Testis (tissue), 3 donors: ENCODE data around the gene COL17A1. TPM values are rescaled to one million over a fixed set of nuclear protein-coding genes. Genes with fewer than 3 reads are reported as not detected.

Experiments
- DNase-seq: peaks from one replicate; pipeline ENCODE4 v3.0.0-alpha.2; 2019
- H3K27ac ChIP-seq, 2 donors: fragments of 200-600 bp; sonication (generic); one replicate each; pipeline ENCODE4 v1.5.1; 2019
- H3K27me3 ChIP-seq: fragments of 200-600 bp; sonication (generic); one replicate; pipeline ENCODE4 v1.5.1; 2019
- H3K36me3 ChIP-seq: fragments of 200-600 bp; sonication (generic); one replicate; pipeline ENCODE4 v1.5.1; 2017; ENCODE audit warnings: low read depth; ENCODE audit errors: missing control alignments
- H3K4me1 ChIP-seq: fragments of 200-600 bp; sonication (generic); one replicate; pipeline ENCODE4 v1.5.1; 2019
- H3K4me3 ChIP-seq, 2 donors: fragments of 200-600 bp; sonication (generic); one replicate each; pipeline ENCODE4 v1.5.1; 2017 to 2019
- H3K9me3 ChIP-seq: fragments of 200-600 bp; sonication (generic); one replicate; pipeline ENCODE4 v1.5.1; 2017
- CTCF ChIP-seq, 3 experiments: fragments of 450-650 bp in 2 of 3; fragments of 200-600 bp in 1 of 3; sonication (generic) in 1 of 3; IDR thresholded peaks; one replicate each; pipeline ENCODE4 v1.5.1; 2016 to 2019; ENCODE audit warnings: antibody characterized with exemption in 3 of 3, mild to moderate bottlenecking in 2 of 3, moderate library complexity in 1 of 3
- POLR2A ChIP-seq: fragments of 450-650 bp; IDR thresholded peaks from one replicate; pipeline ENCODE4 v1.6.1; 2017; ENCODE audit warnings: antibody characterized with exemption, mild to moderate bottlenecking, moderate library complexity
- WGBS, 2 donors: methylation state at CpG; one replicate each; pipeline ENCODE4 v1.1.5; 2018; 5-methylcytosine and 5-hydroxymethylcytosine counted together
- intact Hi-C: fragments of 100-400 bp; cut with DNase I; formaldehyde crosslinking; loops from one replicate; pipeline ENCODE4 v1.15.1; 2023; ENCODE audit warnings: low total_unique reads
- polyA plus RNA-seq: library from polyadenylated mRNA; stranded (reverse); fragments of 350-450 nt; fragmentation: Illumina TruSeq; extraction: RNeasy Lipid Tissue Mini Kit (QIAGEN cat#74804); gene quantifications from one replicate; pipeline ENCODE4 v1.2.3, GENCODE V29; 2014; ENCODE audit warnings: low read depth, low replicate concordance; ENCODE audit not compliant: insufficient read depth
- total RNA-seq, 2 donors: library from RNA; depleted of rRNA; stranded (reverse); fragments of >200 nt; gene quantifications; one replicate each; pipeline ENCODE4 v1.2.3, GENCODE V29; 2016

COL17A1 gene
- total and polyA plus RNA-seq, 3 donors from 2014 or later = 7.1 to 30.6 (median 17.1) TPM

DNA sequence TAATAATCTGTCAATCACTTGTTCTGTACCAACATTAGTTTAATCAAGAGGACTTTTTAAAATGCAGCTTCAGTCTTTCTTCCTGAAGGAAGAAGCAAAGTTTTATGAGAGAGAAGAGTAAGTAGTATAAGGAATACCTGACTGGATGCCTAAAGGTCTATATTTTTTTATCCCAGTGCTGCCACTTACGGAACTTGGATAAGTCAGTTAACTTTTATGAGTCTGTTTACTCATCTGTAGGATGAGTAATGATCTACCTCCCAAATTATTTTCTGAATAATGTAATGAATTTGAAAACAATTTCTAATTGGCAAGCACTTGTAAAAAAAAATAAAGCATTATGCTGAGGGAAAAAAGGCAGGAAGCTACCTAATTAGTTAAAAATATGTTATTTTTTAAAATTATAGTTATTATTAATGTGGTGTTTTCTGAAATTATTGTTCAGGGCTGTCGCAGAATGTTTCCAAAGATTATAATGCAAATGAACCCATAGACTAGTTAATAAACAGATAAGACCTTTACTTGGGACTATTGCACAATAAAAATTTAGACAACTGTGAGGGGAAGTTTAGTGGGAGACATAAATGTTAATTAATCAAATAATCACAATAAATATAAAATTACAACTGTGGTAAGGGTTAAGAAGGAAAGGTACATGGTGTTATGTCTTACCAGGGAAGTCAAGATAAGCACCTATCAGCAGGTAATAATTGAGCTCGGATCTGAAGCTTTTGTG is 94.1 kb downstream of the COL17A1 start:
- H3K9me3 ChIP-seq = no peaks in the 10 kb centered on the region
- no peak for DNase-seq
- intact Hi-C loops = no loop called here
- peaks cover 10% of the 10 kb centered on the region for H3K4me1 ChIP-seq
- WGBS, 2 donors = 58 to 86% methylated on average over 3 of the region's 3 CpGs
- H3K4me3 ChIP-seq = no peak overlapping the region
- no peaks in the 10 kb centered on the region for H3K36me3 ChIP-seq
- H3K27ac ChIP-seq = no peak overlapping the region
- H3K27me3 ChIP-seq = no peaks in the 10 kb centered on the region
- no peak for TF ChIP-seq CTCF (IDR thresholded peaks at IDR 0.05)
- TF ChIP-seq POLR2A = no peak

DNA sequence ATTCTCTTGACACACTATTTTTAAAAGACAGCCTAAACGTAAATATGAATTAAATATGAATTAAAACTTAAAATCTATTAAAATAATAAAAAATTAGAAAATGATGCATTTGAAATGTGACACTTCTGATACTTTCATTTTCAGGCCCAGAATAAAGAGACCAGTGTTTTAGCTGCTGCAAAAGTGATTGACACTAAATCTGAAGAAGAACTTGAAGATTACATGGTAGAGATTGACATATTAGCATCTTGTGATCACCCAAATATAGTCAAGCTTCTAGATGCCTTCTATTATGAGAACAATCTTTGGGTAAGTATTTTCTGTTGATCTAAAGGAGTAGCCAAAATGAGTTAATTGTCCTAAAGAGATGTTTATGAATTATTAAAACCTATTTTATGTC is 95.1 kb downstream of the COL17A1 start:
- DNase-seq = no peak
- Histone ChIP-seq H3K36me3 (no peaks in the 10 kb centered on the region), H3K27ac (no peak overlapping the region), H3K27me3 (no peaks in the 10 kb centered on the region), H3K4me3 (no peak overlapping the region), H3K4me1 (peaks cover 10% of the 10 kb centered on the region), H3K9me3 (no peaks in the 10 kb centered on the region)
- WGBS, 2 donors = 41 to 52% methylated on average over 1 of the region's 1 CpG
- intact Hi-C loops = no loop called here
- TF ChIP-seq CTCF (IDR thresholded peaks at IDR 0.05) (no peak), POLR2A (no peak)

GRCh38 chr10:103990121-103990520 is 95.6 kb downstream of the COL17A1 start:
- Histone ChIP-seq H3K4me1 (peaks cover 10% of the 10 kb centered on the region), H3K27me3 (no peaks in the 10 kb centered on the region), H3K36me3 (no peaks in the 10 kb centered on the region), H3K9me3 (no peaks in the 10 kb centered on the region), H3K4me3 (no peak overlapping the region), H3K27ac (no peak overlapping the region)
- TF ChIP-seq CTCF (IDR thresholded peaks at IDR 0.05) (no peak), POLR2A (no peak)
- intact Hi-C loops = no loop called here
- 29 to 58% methylated on average over 3 of the region's 3 CpGs for WGBS, 2 donors
- DNase-seq = no peak

GRCh38 chr10:103986360-103986759 is 99.3 kb downstream of the COL17A1 start:
- Histone ChIP-seq H3K27ac (no peak overlapping the region), H3K9me3 (no peaks in the 10 kb centered on the region), H3K4me3 (no peak overlapping the region), H3K27me3 (no peaks in the 10 kb centered on the region), H3K36me3 (no peaks in the 10 kb centered on the region), H3K4me1 (peaks cover 10% of the 10 kb centered on the region)
- no peak for DNase-seq
- intact Hi-C loops = no loop called here
- no peak for TF ChIP-seq CTCF (IDR thresholded peaks at IDR 0.05)
- no peak for TF ChIP-seq POLR2A
- WGBS, 2 donors = 75 to 86% methylated on average over 7 of the region's 7 CpGs

- Histone ChIP-seq H3K4me3 (no peak overlapping the region), H3K27ac (no peak overlapping the region), H3K9me3 (no peaks in the 10 kb centered on the region), H3K4me1 (peaks cover 9% of the 10 kb centered on the region), H3K27me3 (no peaks in the 10 kb centered on the region), H3K36me3 (no peaks in the 10 kb centered on the region)
- DNase-seq = no peak
- TF ChIP-seq CTCF (IDR thresholded peaks at IDR 0.05) (no peak), POLR2A (no peak)
- intact Hi-C loops = no loop called here
Measured at GRCh38 chr10:103985726-103986125, 100.0 kb downstream of the COL17A1 start.
